ENCODE data around the gene ZNF654. TPM values are rescaled to one million over a fixed set of nuclear protein-coding genes. Genes with fewer than 3 reads are reported as not detected.
A peak's percentile ranks its signal among the peaks of the same experiment; 100 is the strongest.

The ZNF654 gene
- total and polyA plus RNA-seq, 9 of the 15 experiments (the other 6 are each of a cell fraction or from before 2014, with no cell fraction given), result 2.4 to 8.6 (median 5.1) TPM

- in situ Hi-C loops (cut with MboI), result no loop called here
- Histone ChIP-seq H3K79me2 (ENCODE audit: control insufficient read depth, insufficient read depth, low read length) (peaks cover 94% of the 10 kb centered on the region), H3K36me3 (ENCODE audit: control insufficient read depth, insufficient read depth, low read length) (peaks cover 19% of the 10 kb centered on the region; the same call in 1 of the 3 replicates), H3K27me3 (ENCODE audit: control insufficient read depth in 2 of 2, insufficient read depth in 2 of 2, low read length in 2 of 2) (no peaks in the 10 kb centered on the region), H2AFZ (ENCODE audit: low read depth, low read length) (no peak overlapping the region), H3K9me3 (replicated peaks; ENCODE audit: control insufficient read depth, insufficient read depth, low read depth, low read length) (no peaks in the 10 kb centered on the region; the same call in 1 of the 2 replicates), H3K27ac (ENCODE audit: extremely low read depth, low read depth, low read length) (peak overlapping the region; percentile 33; the same call in 1 of the 3 replicates), H3K9ac (ENCODE audit: insufficient read depth in 1 of 2, low read depth in 2 of 2, low read length in 2 of 2) (peak overlapping the region in 1 of 2 experiments; percentile 83; a peak in 2 of 4 replicates), H3K4me3 (peak overlapping the region; percentile 96; the same call in 1 of the 2 replicates), H3K9me1 (ENCODE audit: control insufficient read depth, insufficient read depth, low read length) (no peaks in the 10 kb centered on the region), H3K4me1 (replicated peaks in 1 of 2; ENCODE audit: control insufficient read depth in 2 of 2, insufficient read depth in 2 of 2, low read length in 2 of 2) (peaks cover 0 to 10% of the 10 kb centered on the region in 2 experiments; a peak in 2 of 5 replicates), H4K20me1 (replicated peaks; ENCODE audit: control insufficient read depth, insufficient read depth, low read length) (0 out of 2 replicates have a peak, but pooled peaks cover 2% of the 10 kb centered on the region), H3K4me2 (ENCODE audit: insufficient read depth, low read length) (peak overlapping the region; percentile 49)
- no TSS peak for BruUV-seq (replicated peaks)
- TF ChIP-seq MEIS2 (IDR thresholded peaks at IDR 0.05; ENCODE audit: partially characterized antibody) (peak; percentile 46), PBX2 (CRISPR knock-in tag; IDR thresholded peaks at IDR 0.05; ENCODE audit: low read depth) (no peak), PBX2 (tag; conservative IDR thresholded peaks at IDR 0.05; ENCODE audit: low read depth) (peak; percentile 50), KDM5B (IDR thresholded peaks at IDR 0.05; ENCODE audit: insufficient replicate concordance, low read depth, low read length) (no peak)
- TF ChIP-seq, protein P1, sequence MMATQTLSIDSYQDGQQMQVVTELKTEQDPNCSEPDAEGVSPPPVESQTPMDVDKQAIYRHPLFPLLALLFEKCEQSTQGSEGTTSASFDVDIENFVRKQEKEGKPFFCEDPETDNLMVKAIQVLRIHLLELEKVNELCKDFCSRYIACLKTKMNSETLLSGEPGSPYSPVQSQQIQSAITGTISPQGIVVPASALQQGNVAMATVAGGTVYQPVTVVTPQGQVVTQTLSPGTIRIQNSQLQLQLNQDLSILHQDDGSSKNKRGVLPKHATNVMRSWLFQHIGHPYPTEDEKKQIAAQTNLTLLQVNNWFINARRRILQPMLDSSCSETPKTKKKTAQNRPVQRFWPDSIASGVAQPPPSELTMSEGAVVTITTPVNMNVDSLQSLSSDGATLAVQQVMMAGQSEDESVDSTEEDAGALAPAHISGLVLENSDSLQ (IDR thresholded peaks at IDR 0.05), result peak; percentile 15; the same call in 1 of the 2 replicates
- WGBS (ENCODE audit: insufficient coverage, low coverage, missing lambda C conversion rate), result 0% methylated on average over 1 of the region's 1 CpG
- ChIA-PET POLR2A (interaction anchor here (0.6 kb wide), 1 partner anchor 89 kb away, joined by 3 read pairs; no protein-coding TSS in a partner anchor), CTCF (ENCODE audit: low intra/inter-chr PET ratio) (no interaction called here)
- FAIRE-seq (no peak), ATAC-seq (no peak), DNase-seq (ENCODE audit: extremely low read depth in 1 of 4, low spot score in 3 of 4) (no peak)
- intact Hi-C loops (cut with micrococcal nuclease), result no loop called here
Measured at GRCh38 chr3:88061746-88062145, 2.7 kb downstream of the ZNF654 start.

Data from K562 (cell line).